Spinal cord (tissue), 10 donors: Measurements from ENCODE around the gene ZNF652. TPM values are rescaled to one million over a fixed set of nuclear protein-coding genes. Genes with fewer than 3 reads are reported as not detected.

Source experiments
- DNase-seq, 6 donors: peaks; one replicate each; pipeline versions ENCODE4 v3.0.0 to v3.0.0-alpha.2; 2013 to 2015; ENCODE audit warnings: low spot score in 6 of 6, low read depth in 4 of 6
- H3K27ac ChIP-seq: one replicate; pipeline ENCODE4 v1.5.1; 2013; ENCODE audit warnings: low read depth, low read length, control low read depth
- H3K27me3 ChIP-seq: one replicate; pipeline ENCODE4 v1.6.1; 2013; ENCODE audit warnings: low read length; ENCODE audit not compliant: control insufficient read depth, insufficient read depth
- H3K36me3 ChIP-seq: one replicate; pipeline ENCODE4 v1.6.1; 2013; ENCODE audit warnings: low read length; ENCODE audit not compliant: control insufficient read depth, insufficient read depth
- H3K4me1 ChIP-seq: one replicate; pipeline ENCODE4 v1.6.1; 2013; ENCODE audit warnings: low read length; ENCODE audit not compliant: control insufficient read depth, insufficient read depth
- H3K4me3 ChIP-seq: one replicate; pipeline ENCODE4 v1.5.1; 2013; ENCODE audit warnings: low read depth, low read length, control low read depth
- H3K9me3 ChIP-seq: one replicate; pipeline ENCODE4 v1.6.1; 2013; ENCODE audit warnings: low read length; ENCODE audit not compliant: control insufficient read depth, insufficient read depth
- WGBS: methylation state at CpG from one replicate; pipeline ENCODE4 v1.1.5; 2013; ENCODE audit warnings: missing lambda C conversion rate; ENCODE audit not compliant: insufficient coverage; 5-methylcytosine and 5-hydroxymethylcytosine counted together
- polyA plus RNA-seq, 2 donors: library from polyadenylated mRNA; unstranded; fragments of 120-200 nt; gene quantifications; one replicate each; pipeline ENCODE4 v1.2.1, GENCODE V29; 2013; ENCODE audit not compliant: insufficient read length in 2 of 2
- total RNA-seq, 2 donors: library from RNA; depleted of rRNA in 1 of 2; stranded (reverse); fragments of 120-200 nt in 1 of 2; fragments of >200 nt in 1 of 2; gene quantifications; one replicate each; pipeline versions ENCODE4 v1.2.3 to v1.2.4, GENCODE V29; 2013 to 2014
- donor health status: healthy.

ZNF652 gene
- total and polyA plus RNA-seq, 4 donors, result 32.3 to 56.4 (median 39.1) TPM

DNA sequence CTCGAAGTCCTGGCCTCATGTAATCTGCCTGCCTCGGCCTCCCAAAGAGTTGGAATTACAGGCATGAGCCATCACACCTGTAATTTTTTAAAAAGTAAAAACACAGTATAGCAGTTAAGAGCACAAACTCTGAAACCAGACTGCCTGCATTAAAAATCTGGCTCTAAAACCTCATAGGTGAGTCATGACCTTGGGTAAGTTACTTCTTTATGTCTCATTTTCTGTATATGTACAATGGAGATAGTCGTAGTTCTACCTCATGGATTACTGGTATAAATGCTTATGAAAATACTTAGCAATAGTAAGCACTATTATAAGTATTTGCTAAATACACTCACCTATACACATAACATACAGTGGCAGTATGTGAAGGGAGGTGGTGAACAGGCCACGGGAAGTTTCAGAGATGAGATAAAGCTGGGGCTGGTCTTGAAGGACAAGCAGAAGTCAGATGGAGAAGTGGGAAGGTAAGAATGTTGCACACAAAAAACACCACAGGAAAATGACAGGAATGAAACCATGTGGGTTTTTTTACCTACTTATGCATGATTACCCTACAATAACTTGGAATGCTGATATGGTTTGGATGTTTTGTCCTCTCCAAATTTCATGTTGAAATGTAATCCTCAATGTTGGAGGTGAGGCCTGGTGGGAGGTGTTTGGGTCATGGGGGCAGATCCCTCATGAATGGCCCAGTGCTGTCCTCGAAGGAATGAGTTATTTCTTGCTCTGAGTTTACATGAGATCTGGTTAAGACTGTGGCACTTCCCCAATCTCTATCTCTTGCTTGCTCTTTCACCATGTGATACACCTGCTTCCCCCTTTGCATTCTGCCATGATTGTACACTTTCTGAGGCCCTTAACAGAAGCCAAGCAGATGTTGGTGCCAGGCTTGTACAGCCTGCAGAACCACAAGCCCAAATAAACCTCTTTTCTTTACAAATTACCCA lies 33.9 kb downstream of the ZNF652 start:
- H3K27me3 ChIP-seq, result no peaks in the 10 kb centered on the region
- H3K4me1 ChIP-seq, result no peaks in the 10 kb centered on the region
- no peaks in the 10 kb centered on the region for H3K36me3 ChIP-seq
- no peak for DNase-seq
- WGBS, result no CpG with 5 or more reads among the region's 5 CpGs
- H3K27ac ChIP-seq, result no peak overlapping the region
- H3K9me3 ChIP-seq, result no peaks in the 10 kb centered on the region
- no peak overlapping the region for H3K4me3 ChIP-seq

DNA sequence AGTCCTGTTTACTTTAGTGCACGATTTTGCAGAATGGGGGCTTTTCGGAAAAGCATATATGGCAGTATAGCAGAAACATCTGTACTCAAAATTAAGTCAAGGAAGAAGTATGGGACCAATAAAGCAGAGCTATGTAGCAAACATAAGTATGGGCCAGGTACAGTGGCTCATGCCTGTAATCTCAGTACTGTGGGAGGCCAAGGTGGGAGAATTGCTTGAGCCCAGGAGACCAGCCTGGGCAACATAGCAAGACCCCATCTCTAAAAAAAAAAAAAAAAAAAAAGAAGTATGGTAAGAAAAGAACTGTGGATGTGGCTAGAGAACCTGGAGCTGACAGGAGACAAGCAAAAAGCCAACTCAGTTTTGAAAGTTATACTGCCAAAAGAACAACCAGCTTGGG lies 36.1 kb downstream of the ZNF652 start:
- no peaks in the 10 kb centered on the region for H3K27me3 ChIP-seq
- H3K9me3 ChIP-seq, result no peaks in the 10 kb centered on the region
- H3K27ac ChIP-seq, result no peak overlapping the region
- H3K4me1 ChIP-seq, result no peaks in the 10 kb centered on the region
- no peak overlapping the region for H3K4me3 ChIP-seq
- DNase-seq, result no peak
- no peaks in the 10 kb centered on the region for H3K36me3 ChIP-seq
- WGBS, result no CpG with 5 or more reads among the region's 2 CpGs

DNA sequence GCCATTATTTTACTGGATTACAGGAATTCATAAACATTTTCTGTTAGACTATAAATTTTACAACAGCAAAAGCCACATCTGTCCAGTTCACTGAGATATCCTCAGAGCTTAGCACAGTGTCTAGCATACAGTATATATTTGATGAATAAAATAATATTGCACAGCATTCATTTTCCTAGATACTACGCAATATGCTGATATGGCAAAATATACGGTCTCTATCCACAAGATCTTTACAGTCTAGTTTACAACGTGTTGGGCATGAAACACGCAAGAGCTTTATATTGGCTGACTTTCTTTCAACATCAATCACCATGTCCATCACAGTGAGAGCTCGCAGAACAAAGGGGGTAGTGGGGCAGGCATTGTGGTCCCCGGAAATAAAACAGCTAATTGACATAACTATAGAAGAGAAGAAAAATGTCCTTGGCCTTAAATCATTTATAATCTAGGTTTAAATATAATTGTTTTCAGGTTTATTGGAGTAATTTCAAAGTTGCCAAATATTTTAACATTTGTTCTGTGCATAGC lies 43.5 kb downstream of the ZNF652 start:
- no CpG with 5 or more reads among the region's 6 CpGs for WGBS
- Histone ChIP-seq H3K4me1 (no peaks in the 10 kb centered on the region), H3K9me3 (no peaks in the 10 kb centered on the region), H3K4me3 (no peak overlapping the region), H3K27ac (no peak overlapping the region), H3K36me3 (no peaks in the 10 kb centered on the region), H3K27me3 (no peaks in the 10 kb centered on the region)
- DNase-seq, result no peak

DNA sequence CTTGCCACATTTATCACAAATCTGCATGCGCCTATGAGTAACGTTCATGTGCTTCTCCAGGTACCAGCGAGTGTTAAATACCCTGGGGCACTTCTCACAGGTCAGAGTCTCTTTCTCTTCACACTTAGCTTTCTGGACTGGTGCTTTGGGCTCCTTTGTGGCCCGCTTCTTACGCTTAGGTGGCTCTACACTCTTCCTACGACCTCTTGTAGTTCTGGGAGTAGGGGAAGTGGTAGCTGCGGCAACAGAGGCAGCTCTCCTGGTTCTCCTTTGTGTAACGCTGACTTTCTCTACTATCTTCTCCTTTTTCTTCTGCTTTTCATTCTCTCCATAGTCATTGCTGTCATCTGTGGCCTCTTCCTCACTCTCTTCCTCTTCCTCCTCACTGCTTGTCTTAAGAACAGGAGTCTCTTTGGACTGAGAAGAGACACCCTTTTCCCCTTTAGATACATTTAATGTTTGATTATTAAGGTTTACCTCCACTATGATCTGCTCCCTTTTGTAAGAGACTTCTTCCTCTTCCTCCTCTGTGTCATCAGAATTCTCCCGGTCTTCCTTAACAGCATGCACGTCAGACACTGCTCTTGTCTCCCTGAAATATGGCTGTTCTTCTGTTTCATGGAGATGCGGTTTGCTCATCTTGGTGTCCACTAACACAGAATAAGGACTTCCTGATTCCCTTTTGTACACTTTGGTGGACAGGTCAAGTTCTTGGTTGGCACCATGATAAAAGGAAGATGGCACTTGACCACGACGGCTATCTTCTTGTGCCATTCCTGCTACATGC lies 45.0 kb downstream of the ZNF652 start:
- Histone ChIP-seq H3K27ac (no peak overlapping the region), H3K4me3 (no peak overlapping the region), H3K4me1 (no peaks in the 10 kb centered on the region), H3K27me3 (no peaks in the 10 kb centered on the region), H3K36me3 (peaks cover 3% of the 10 kb centered on the region), H3K9me3 (no peaks in the 10 kb centered on the region)
- 52% methylated on average over 6 of the region's 13 CpGs for WGBS
- DNase-seq, result no peak

DNA sequence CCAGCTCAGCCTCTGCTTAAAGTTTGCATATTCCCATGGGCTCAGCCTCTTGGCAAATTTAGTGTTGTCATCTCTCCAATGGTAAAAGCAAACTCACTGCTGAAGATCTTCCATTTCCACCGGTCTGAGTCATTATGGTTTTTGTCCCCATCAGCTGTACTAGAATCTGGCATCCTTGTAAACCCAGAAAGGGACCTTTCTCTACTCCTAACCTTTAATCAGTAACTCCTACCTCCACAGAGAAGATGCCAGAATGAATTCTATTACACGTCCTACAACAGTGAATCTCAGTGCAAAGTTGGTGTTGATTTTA lies 45.8 kb downstream of the ZNF652 start:
- Histone ChIP-seq H3K27ac (no peak overlapping the region), H3K36me3 (peaks cover 7% of the 10 kb centered on the region), H3K4me1 (no peaks in the 10 kb centered on the region), H3K4me3 (no peak overlapping the region), H3K9me3 (no peaks in the 10 kb centered on the region), H3K27me3 (no peaks in the 10 kb centered on the region)
- WGBS, result 73% methylated on average over 2 of the region's 2 CpGs
- DNase-seq, result no peak

DNA sequence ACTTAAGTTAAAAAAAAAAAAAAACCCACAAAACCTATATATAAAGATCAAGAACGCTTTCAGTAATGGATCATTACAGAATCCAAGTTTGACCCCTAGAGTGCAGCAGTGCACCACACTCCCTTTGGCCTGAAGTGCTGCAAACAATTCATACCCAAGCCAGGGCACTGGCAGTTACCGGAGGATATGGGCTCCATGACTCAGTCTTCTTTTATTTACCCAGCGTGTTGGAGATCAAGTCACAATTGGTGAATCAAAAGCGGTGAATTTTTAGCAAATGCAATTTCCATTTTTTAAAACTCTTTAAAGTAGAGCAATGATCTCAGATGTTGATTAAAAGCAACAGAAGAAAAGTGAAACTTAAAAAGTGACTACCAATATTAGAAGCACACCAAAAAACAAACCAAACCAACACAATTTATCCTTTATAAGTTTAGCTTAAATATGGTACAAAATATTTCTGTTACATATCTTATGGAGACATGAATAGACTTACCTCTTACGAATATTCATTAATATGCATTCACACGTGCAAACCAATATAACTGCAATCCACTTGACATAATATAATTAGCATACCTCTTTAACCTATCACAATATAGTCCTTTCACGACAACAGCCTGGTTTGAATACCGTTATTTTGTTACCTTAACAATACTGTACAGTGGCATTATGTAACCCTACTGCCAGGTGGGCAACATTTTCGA lies 46.3 kb downstream of the ZNF652 start:
- Histone ChIP-seq H3K4me3 (no peak overlapping the region), H3K4me1 (no peaks in the 10 kb centered on the region), H3K27ac (no peak overlapping the region), H3K27me3 (no peaks in the 10 kb centered on the region), H3K36me3 (peaks cover 8% of the 10 kb centered on the region), H3K9me3 (no peaks in the 10 kb centered on the region)
- DNase-seq, result peak in 5 of 6 donors; percentile 31 to 82 (median 48)
- 59% methylated on average over 5 of the region's 9 CpGs for WGBS

DNA sequence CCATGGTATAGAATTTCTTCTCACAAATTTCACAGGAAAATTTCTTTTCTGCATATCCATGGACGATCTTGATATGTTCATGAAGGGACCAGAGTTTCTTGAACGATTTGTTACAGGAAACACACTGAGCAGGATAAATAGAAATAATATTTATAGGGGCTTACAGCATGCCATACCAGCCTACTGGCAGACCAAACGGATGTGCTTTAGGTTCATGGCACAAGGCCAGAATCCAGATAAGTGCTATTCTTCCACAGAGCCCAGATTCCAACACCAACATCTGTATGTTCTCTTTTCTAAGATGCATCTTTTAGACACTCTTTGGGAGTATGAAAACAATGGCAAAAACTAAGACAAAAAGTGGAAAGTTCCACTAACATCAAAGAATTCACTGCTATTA lies 49.3 kb downstream of the ZNF652 start:
- no peak overlapping the region for H3K4me3 ChIP-seq
- no peak overlapping the region for H3K27ac ChIP-seq
- no peaks in the 10 kb centered on the region for H3K4me1 ChIP-seq
- H3K9me3 ChIP-seq, result no peaks in the 10 kb centered on the region
- H3K36me3 ChIP-seq, result peaks cover 12% of the 10 kb centered on the region
- DNase-seq, result no peak
- no CpG with 5 or more reads among the region's 3 CpGs for WGBS
- H3K27me3 ChIP-seq, result no peaks in the 10 kb centered on the region

DNA sequence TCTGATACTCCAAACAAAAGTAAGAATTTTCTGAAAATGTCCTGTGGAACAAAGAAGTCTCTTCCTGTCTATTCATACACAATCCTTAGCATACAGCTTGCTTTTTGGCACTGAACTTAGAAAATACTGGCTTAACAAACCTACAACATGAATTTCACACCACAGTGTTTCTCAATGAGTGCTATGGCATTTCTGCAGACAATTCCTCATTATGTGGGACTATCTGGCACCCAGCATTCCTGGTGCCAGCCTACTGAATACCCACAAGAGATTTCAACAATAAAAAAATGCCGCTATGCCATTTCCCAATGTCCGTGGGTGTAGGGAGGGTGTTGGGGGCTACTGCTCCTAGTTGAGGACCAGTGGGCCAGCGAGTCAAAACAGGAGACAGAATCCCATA lies 62.1 kb downstream of the ZNF652 start:
- peaks cover 24% of the 10 kb centered on the region for H3K36me3 ChIP-seq
- H3K9me3 ChIP-seq, result no peaks in the 10 kb centered on the region
- no CpG with 5 or more reads among the region's 3 CpGs for WGBS
- H3K4me1 ChIP-seq, result no peaks in the 10 kb centered on the region
- H3K27me3 ChIP-seq, result no peaks in the 10 kb centered on the region
- no peak overlapping the region for H3K27ac ChIP-seq
- H3K4me3 ChIP-seq, result no peak overlapping the region
- DNase-seq, result no peak

DNA sequence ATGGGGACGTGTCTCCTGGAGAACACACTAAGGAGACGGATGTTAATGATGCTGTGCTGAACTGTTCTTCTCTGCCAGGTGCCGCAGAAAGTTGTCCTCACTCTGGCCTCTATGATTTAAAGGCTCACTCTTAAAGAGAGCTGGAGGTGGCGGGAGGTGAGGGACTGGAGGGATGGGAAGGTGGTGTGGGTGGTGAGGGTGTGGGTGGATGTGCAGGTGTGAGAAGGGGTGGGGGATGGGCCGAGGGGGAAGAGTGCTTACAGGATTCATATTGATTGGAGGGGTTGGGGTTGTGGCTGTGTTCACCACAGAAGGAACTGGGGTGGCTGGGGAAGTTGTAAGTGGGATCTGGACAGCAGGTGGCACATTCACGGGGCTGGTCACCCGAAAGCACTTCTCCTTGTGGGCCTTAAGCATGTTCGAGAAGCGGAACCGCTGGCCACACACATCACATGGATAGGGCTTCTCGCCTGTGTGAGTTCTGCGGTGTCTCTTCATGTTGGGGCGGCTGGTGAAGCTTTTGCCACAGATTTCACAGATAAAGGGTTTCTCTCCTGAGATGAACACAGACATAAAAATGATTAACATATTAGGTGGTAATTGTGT lies 63.6 kb downstream of the ZNF652 start:
- H3K4me1 ChIP-seq, result no peaks in the 10 kb centered on the region
- H3K36me3 ChIP-seq, result peaks cover 24% of the 10 kb centered on the region
- no peak overlapping the region for H3K4me3 ChIP-seq
- 93% methylated on average over 11 of the region's 13 CpGs for WGBS
- H3K9me3 ChIP-seq, result no peaks in the 10 kb centered on the region
- H3K27me3 ChIP-seq, result no peaks in the 10 kb centered on the region
- H3K27ac ChIP-seq, result no peak overlapping the region
- no peak for DNase-seq
